Breast epithelium (tissue), 4 donors: Measurements from ENCODE around the gene FUT2. TPM values are rescaled to one million over a fixed set of nuclear protein-coding genes. Genes with fewer than 3 reads are reported as not detected.
"Not testable (repeated sequence)": the region's sequence is repeated elsewhere in the genome, so short reads cannot be mapped to it uniquely, and the experiment has no call there.

ENCODE experiments used
- DNase-seq, 2 donors: peaks; one replicate each; pipeline ENCODE4 v3.0.0-alpha.2; 2019; ENCODE audit warnings: low spot score in 2 of 2
- H3K27ac ChIP-seq, 2 donors: fragments of 200-600 bp; sonication (generic) in 1 of 2; one replicate each; pipeline ENCODE4 v1.5.1; 2016 to 2019; ENCODE audit warnings: mild to moderate bottlenecking in 1 of 2
- H3K27me3 ChIP-seq, 2 donors: fragments of 200-600 bp; sonication (generic) in 1 of 2; one replicate each; pipeline versions ENCODE4 v1.5.1 to v1.6.0; 2017 to 2019; ENCODE audit warnings: control low read depth in 1 of 2, mild to moderate bottlenecking in 1 of 2
- H3K36me3 ChIP-seq: fragments of 200-600 bp; one replicate; pipeline ENCODE4 v1.5.1; 2019
- H3K4me1 ChIP-seq, 2 donors: fragments of 200-600 bp; sonication (generic); one replicate each; pipeline ENCODE4 v1.5.1; 2016 to 2019; ENCODE audit warnings: control low read depth in 1 of 2
- H3K4me3 ChIP-seq, 3 donors: fragments of 200-600 bp; sonication (generic); 1 replicate in 2 of 3; 2 replicates in 1 of 3; pipeline ENCODE4 v1.5.1; 2016 to 2019; ENCODE audit warnings: mild to moderate bottlenecking in 3 of 3, moderate library complexity in 2 of 3
- H3K9me3 ChIP-seq, 2 donors: fragments of 200-600 bp; sonication (generic) in 1 of 2; one replicate each; pipeline ENCODE4 v1.5.1; 2016 to 2019; ENCODE audit warnings: control low read depth in 1 of 2
- CTCF ChIP-seq, 3 donors: fragments of 450-650 bp; IDR thresholded peaks; one replicate each; pipeline ENCODE4 v1.5.1; 2016 to 2017; ENCODE audit warnings: antibody characterized with exemption in 3 of 3, mild to moderate bottlenecking in 3 of 3, moderate library complexity in 3 of 3
- POLR2A ChIP-seq: fragments of 450-650 bp; IDR thresholded peaks from one replicate; pipeline ENCODE4 v1.6.1; 2016; ENCODE audit warnings: antibody characterized with exemption, mild to moderate bottlenecking, moderate library complexity
- POLR2AphosphoS5 ChIP-seq, 3 donors: sonication (generic); formaldehyde crosslinking; IDR thresholded peaks; one replicate each; pipeline ENCODE4 v1.6.1; 2017; ENCODE audit warnings: antibody characterized with exemption in 3 of 3
- intact Hi-C: fragments of 100-400 bp; cut with DNase I; formaldehyde crosslinking; loops from one replicate; pipeline ENCODE4 v1.15.1; 2023; ENCODE audit warnings: low total_unique reads
- total RNA-seq, 3 donors: library from RNA; depleted of rRNA; stranded (reverse); fragments of >200 nt; gene quantifications; one replicate each; pipeline ENCODE4 v1.1.0, GENCODE V29; 2016

Gene FUT2
- total RNA-seq, 3 donors from 2014 or later: 2.6 to 5.9 TPM; not detected in 1

- intact Hi-C loops: no loop called here
- H3K4me1 ChIP-seq: peaks cover 0 to 7% of the 10 kb centered on the region in 2 donors
- H3K36me3 ChIP-seq: no peaks in the 10 kb centered on the region
- no peaks in the 10 kb centered on the region for H3K27me3 ChIP-seq
- H3K4me3 ChIP-seq: peak overlapping the region in 1 of 3 donors; percentile 21
- DNase-seq: peak; percentile 80
- no peaks in the 10 kb centered on the region for H3K9me3 ChIP-seq
- TF ChIP-seq POLR2A (no peak), CTCF (IDR thresholded peaks at IDR 0.05) (peak; percentile 81 to 91 (median 86)), POLR2AphosphoS5 (IDR thresholded peaks at IDR 0.05) (peak in 2 of 3 donors; percentile 30 to 41)
- peak overlapping the region in 1 of 2 donors; percentile 88 for H3K27ac ChIP-seq
These were observed 20.6 kb upstream of the FUT2 start for GRCh38 chr19:48674921-48675824.

- intact Hi-C loops: no loop called here
- Histone ChIP-seq H3K27me3 (no peaks in the 10 kb centered on the region), H3K4me1 (peaks cover 0 to 7% of the 10 kb centered on the region in 2 donors), H3K27ac (peak overlapping the region; percentile 78 to 88), H3K36me3 (no peaks in the 10 kb centered on the region), H3K4me3 (no peak overlapping the region), H3K9me3 (no peaks in the 10 kb centered on the region)
- DNase-seq: no peak
- no peak for TF ChIP-seq POLR2AphosphoS5 (IDR thresholded peaks at IDR 0.05)
- no peak for TF ChIP-seq CTCF (IDR thresholded peaks at IDR 0.05)
- TF ChIP-seq POLR2A: no peak
These were observed 19.3 kb upstream of the FUT2 start for GRCh38 chr19:48676487-48676886.

DNA sequence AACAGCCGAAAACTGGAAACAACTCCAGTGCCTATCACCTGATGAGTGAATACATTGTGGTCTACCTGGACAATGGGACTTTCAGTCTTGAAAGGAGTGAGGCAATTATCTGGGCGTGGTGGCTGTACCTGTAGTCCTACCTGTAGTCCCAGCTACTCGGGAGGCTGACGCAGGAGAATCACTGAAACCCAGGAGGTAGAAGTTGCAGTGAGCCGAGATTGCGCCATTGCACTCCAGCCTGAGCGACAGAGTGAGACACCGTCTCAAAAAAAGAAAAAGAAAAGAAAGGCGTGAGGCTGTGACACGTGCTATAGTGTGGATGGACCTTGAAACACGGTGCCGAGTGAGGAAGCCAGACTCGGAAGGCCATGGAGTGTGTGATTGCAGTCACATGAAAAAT lies 18.9 kb upstream of the FUT2 start:
- Histone ChIP-seq H3K27ac (peak overlapping the region; percentile 78 to 88), H3K4me1 (peaks cover 0 to 7% of the 10 kb centered on the region in 2 donors), H3K36me3 (no peaks in the 10 kb centered on the region), H3K4me3 (no peak overlapping the region), H3K9me3 (no peaks in the 10 kb centered on the region), H3K27me3 (no peaks in the 10 kb centered on the region)
- DNase-seq: peak in 1 of 2 donors; percentile 84
- no peak for TF ChIP-seq POLR2A
- TF ChIP-seq POLR2AphosphoS5 (IDR thresholded peaks at IDR 0.05): no peak
- no peak for TF ChIP-seq CTCF (IDR thresholded peaks at IDR 0.05)
- intact Hi-C loops: no loop called here

- H3K4me1 ChIP-seq: peaks cover 0 to 7% of the 10 kb centered on the region in 2 donors
- H3K9me3 ChIP-seq: no peaks in the 10 kb centered on the region
- H3K27ac ChIP-seq: no peak overlapping the region
- no peaks in the 10 kb centered on the region for H3K27me3 ChIP-seq
- intact Hi-C loops: no loop called here
- H3K36me3 ChIP-seq: no peaks in the 10 kb centered on the region
- no peak overlapping the region for H3K4me3 ChIP-seq
- TF ChIP-seq CTCF (IDR thresholded peaks at IDR 0.05) (no peak), POLR2AphosphoS5 (IDR thresholded peaks at IDR 0.05) (no peak), POLR2A (no peak)
- no peak for DNase-seq
These were observed 17.6 kb upstream of the FUT2 start for GRCh38 chr19:48678201-48678600.

GRCh38 chr19:48680006-48680405 lies 15.8 kb upstream of the FUT2 start:
- DNase-seq, H3K4me3 ChIP-seq, H3K9me3 ChIP-seq, H3K4me1 ChIP-seq, H3K27ac ChIP-seq, H3K27me3 ChIP-seq, H3K36me3 ChIP-seq, intact Hi-C loops: not testable (repeated sequence)
